Retina (tissue), 1 donor: ENCODE results near the gene PRDM8.
A peak's percentile ranks its signal among the peaks of the same experiment; 100 is the strongest.

Source experiments
- DNase-seq: peaks from one replicate; pipeline ENCODE4 v3.0.0-alpha.2; 2016

The PRDM8 gene

DNA sequence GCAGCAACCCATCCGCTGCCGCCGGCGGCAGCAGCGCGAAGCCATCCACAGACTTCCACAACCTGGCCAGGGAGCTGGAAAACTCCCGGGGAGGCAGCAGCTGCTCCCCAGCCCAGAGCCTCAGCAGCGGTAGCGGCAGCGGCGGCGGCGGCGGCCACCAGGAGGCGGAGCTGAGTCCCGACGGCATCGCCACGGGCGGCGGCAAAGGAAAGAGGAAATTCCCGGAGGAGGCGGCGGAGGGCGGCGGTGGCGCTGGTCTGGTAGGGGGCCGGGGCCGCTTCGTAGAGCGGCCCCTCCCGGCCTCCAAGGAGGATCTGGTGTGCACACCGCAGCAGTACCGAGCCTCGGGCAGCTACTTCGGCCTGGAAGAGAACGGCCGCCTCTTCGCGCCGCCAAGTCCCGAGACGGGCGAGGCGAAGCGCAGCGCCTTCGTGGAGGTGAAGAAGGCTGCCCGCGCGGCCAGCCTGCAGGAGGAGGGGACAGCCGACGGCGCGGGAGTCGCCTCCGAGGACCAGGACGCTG is 4.9 kb downstream of the PRDM8 start:
- DNase-seq, result peak; percentile 94

DNA sequence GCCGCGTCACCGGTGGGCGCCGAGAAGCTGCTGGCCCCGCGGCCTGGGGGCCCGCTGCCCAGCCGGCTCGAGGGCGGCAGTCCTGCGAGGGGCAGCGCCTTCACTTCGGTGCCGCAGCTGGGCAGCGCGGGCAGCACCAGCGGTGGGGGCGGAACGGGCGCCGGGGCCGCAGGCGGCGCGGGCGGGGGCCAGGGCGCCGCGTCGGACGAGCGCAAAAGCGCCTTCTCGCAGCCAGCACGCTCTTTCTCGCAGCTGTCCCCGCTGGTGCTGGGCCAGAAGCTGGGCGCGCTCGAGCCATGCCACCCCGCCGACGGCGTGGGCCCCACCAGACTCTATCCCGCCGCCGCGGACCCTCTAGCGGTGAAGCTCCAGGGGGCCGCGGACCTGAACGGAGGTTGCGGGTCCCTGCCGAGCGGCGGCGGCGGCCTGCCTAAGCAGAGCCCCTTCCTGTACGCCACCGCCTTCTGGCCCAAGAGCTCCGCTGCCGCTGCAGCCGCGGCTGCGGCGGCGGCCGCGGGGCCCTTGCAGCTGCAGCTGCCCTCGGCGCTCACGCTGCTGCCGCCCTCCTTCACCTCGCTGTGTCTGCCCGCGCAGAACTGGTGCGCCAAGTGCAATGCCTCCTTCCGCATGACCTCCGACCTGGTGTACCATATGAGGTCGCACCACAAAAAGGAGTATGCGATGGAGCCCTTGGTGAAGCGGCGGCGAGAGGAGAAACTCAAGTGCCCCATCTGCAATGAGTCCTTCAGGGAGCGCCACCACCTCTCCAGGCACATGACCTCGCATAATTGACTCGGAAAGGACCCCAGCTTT is 5.6 kb downstream of the PRDM8 start:
- peak; percentile 86 for DNase-seq

DNA sequence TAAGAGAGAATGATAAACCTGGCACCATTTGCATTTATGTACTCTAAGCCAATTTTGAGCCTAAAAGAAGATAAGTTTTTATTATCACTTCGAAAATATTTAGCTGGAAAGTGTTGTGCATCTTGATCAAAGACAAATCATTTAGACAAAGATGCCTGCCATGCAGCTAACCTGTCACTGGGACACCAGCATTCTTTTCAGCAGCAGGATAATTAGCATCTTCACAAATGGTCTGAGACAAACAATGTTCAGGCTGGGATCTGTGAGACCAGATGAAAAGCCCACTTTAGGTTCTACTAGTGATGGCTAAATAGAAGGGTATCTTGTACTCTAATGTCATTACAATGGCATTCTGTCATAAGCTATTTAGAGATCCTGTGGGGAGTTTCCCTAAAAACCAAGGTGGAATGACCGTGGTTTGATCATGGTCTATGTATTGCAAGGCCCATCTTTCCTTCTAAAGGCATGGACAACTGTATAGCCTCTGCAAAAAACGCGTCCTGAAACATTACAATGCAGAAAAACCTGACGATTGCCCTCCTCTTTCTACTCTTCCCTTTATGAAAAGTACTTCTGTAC is 7.2 kb downstream of the PRDM8 start:
- no peak for DNase-seq

DNA sequence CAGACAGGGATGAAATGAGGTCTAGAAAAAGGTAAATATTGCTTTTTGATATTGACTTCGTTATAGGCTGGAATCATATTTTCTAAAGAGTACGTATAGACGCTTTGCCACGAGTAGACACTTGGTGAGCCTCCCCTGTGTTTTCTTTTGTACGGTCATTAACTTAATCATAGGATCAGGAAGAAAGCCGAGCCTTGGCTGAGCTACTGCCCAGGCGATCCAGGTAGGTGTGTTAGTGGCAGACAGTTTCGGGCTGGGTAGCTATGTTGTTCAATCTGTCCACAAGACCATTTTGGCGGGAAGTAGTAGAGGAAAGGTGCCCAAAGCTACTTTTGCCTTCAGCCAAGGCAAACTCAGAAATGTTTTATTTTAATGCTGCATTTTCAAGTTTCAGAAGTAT is 8.8 kb downstream of the PRDM8 start:
- no peak for DNase-seq

DNA sequence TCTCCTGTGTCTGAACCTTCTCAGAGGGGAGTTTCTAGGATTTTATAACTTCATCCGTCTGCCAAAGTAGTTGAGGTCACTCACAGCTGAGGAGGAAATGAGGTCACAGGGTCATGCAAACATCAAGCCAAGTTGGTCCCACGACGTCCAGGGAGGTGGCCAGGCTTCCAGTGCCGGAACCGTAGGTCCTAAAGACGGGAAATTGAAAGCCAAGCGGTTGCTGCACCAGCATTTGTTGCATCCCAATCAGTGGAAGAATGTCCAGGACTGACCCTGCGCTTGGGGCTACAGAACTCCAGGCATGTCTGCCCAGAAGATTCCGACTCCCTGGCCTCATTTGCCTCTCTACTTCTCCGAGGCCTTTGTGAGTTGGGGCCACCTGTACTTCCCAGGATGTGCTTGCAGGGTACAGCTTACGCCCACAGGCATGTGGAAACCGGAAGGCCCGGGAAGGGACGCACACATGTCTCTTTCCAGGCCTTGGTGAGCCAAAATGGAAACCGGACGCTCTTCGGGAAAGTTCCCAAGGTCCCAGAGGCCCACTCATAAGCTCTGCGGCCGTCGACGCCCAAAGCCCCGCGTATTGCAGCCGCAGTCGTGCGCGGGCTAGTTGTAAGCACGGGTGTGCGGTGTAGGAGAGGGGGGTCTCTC is 9.3 kb downstream of the PRDM8 start:
- no peak for DNase-seq

DNA sequence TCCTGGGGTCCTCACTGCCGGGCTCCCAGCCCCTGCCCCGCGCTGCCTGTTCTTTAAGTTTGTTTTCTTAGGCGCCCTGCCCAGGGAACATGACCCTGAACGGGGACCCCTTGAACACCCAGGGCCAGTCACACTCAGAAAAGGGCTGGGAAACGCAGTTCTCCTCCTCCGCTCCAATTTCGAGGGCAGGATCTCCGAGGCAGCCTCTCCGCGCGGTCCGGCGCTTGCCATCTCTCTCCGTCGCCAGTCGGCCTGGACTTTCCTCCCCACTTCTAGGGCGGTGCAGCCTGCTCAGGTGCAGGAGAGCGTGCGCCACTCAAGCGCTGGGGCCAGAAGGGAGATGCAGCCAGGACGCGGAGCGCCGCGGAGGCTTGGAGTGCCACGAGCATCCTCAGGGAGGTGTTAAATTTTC is 9.9 kb downstream of the PRDM8 start:
- peak; percentile 58 for DNase-seq

DNA sequence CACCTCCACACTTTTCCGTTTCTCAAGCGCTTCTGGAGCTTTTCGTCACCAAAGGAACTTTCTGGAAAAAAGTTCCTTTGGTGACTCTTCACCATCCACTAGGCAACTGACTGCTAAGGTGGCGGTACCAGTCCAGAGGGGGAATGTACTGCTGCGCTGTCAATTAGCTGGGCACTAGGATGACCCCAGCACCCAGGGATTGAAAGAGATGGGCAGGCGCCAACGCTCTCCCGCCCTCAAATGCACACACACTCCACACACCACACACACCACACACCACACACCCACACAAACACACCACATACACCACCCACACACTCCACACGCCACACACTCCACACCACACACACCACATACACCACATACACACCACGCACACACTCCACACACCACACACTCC is 10.4 kb downstream of the PRDM8 start:
- DNase-seq, result no peak

DNA sequence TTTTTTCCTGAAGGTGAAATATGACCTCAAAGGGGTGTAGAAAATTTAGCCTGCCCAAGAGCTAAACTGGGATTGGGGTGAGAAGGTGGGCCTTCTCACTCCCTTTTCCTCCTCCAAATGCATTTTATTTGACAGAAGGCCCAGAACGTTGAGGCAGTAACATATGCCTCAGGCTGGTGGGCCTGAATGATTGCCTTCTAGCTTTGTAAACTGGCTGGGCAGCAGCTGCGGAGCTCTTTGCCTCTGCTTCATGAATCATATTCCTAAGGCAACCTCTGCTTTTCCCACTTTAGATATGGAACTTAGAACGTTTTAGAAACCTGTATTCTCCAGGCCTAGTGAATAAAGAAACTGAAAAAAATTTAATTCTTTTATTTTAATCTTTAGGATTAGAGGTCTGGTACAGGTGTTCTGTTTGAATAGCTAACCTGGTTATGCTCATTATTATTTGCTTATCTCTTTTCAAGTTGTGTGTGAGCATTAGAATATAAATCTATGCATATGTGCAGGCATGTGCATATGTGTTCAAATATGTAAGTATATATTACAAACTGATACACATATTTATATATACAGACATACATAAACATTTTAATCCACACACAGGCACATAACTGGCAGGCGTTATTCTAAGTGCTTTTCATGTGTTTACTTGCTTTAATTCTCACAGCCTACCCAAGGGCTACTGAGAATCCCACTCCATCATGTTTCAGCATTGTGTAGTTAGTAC is 11.5 kb downstream of the PRDM8 start:
- no peak for DNase-seq

DNA sequence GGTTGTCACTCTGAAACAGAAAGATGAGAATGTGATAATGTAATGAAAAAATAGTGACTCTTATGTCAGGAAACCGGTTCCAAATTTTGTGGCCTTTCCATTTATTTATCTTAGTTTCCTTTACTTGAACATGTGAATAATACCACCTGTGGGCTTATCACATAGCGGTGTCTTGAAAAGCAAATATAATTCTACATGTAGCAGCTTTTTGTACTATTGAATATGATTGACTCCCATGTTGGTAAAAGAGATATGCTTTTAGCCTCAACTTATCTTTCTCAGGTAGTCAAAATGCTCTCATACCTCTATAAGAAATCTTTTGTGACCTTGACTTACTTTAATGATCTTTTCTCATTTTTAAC is 12.0 kb downstream of the PRDM8 start:
- DNase-seq, result no peak

DNA sequence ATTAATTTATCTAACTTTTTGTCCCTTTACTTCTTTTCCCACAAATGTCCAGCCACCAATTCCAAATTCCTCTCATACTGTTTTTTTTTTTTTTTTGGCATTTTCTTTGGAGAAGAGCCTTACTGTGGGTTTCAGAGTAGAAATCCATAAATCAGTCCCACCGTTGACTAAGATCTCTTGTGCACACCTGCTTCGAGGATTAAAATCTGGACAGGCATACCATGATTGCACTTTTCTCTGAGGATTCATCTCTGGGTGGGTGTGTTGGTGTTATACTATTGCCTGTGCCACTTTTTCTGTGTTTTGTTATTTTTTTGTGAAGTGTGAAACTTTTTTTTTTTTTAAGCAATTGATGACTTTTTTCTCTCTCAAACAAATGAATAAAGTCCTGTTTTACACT is 13.2 kb downstream of the PRDM8 start:
- no peak for DNase-seq

DNA sequence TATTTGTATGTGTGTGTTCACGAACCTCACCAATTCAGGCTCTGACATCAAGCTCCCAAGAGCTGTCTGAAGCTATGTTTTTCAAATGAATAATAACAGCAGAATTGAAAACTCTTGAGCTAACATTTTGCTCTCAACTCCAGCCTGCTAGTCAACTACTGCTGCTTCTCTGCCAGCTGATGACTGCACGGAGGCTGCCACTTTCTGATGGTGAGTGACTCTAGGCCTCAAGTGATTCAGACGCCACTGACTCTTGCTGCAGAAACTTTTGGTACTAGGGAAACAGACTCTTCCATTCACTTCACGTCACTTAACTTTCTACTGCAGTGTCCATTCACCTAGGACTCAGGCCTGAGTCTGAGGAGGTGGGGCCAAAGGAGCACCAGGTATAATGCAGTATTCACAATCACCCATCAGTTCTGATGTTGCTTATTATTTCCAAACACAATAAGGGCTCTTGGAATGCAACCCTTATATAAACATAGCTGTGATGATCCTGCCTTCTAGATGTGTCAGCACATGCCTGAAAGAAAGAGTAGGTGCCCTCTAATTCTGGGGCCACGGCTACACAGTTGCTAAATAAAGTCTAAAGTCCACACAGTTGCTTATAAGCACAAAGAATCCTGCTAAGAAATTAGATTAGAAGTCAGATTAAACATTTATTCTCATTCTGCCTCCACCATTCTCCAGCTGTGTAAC is 16.0 kb downstream of the PRDM8 start:
- no peak for DNase-seq

DNA sequence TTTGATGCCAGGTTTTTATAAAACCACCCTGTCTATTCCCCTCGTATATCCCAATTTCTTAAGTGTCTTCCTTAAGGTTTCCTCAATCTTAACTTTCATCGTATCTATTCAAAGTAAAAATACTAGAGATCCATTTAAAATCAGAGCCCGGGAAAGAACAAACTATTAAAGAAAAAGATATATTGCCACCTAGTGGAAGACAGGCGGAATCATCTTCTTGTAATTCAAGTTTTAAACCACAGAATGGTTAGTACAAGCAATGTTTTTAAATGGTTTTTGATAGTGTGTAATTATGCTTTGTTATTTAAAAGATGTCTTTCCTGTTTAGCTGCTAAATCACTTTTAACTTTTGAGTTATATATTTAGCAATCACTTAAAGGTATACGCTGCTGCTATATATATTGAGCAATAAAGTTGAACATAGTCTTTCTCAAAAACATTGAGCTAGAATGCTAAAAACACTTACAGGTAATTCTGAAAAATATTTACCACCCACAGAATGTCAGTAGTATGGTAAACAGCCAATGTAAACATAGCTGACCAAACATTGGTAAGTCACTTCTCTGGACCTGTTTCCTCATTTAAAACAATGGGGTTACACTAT is 18.2 kb downstream of the PRDM8 start:
- DNase-seq, result no peak

DNA sequence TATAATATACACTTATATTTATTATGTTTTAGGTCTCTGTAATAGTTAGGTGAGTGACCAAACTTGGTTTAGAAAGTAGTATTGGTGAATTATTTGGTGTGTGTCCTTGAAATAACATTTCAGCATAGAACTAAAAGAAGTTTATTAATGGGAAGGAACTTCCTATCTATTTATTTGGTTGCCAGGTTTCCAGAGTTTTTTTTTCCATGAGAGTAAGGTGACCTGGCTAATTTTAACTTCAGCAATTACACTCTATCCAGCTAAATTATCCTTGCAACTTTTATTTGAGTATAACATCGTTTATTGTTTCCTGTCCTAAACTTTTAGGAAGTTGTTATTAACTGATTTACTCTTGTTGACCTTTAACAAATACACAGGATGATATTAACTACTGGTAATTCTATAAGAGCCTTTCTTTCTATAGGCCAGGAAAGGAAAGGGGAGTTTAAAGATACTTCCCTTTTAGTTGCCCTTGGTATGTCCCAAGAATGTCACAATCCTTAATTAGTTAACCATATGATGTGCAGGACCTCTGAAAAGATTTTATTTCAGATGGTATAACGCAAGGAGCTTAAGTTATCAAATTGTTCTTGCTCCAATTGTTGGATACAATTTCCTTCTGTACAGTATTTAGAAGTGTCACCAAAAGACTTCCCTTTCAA is 18.9 kb downstream of the PRDM8 start:
- DNase-seq, result no peak

DNA sequence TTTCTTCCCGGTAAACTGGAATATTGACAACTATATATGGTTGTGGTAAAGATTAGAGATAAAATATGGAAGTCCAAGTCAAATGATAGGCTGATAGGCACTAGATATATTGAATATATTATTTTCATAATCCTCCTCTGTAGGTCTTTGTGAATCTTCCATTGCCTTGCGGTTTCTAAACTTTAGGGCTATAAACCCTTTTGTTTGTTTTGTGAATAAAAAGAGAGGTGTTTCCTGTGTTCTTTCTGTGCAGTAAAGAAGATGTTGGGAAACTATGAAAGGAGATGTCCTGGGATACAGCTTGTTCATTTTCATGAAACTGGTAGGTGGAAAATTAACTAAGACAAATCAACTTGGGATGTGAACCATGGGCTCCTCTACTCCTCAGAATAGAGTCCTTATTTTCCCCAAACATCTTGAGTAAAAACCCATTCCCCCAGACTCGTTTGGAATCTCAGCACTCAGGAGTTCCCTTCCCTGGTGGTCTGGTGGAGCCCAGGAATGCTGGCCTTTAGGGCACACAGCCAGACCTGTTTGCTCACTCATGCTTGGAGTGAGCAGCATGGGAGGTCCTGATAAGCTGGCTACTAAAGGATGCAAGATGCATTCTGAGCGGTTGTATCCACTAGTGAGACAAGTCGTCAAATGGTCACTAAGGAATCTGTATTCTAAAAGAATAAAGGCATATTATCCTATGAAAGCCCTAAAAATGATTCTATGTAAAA is 22.2 kb downstream of the PRDM8 start:
- no peak for DNase-seq

DNA sequence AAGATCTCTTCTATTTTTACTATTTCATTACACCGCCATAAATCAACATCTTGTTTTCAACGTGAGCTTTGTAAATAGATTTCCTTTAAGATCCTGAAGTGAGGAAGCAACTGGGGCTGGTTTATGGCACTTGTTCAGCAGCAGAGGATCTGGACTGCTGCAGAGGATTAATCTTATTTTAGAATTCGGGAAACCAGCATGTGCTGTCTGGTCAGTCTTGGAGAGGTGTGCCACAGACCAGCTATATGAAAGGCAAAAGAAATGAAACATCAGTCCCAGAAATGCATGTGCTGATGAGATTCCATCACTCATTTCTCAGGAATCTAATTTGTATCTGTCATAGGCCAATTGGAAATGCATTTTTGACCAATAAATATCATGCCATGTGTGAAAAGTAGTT is 23.4 kb downstream of the PRDM8 start:
- DNase-seq, result no peak

DNA sequence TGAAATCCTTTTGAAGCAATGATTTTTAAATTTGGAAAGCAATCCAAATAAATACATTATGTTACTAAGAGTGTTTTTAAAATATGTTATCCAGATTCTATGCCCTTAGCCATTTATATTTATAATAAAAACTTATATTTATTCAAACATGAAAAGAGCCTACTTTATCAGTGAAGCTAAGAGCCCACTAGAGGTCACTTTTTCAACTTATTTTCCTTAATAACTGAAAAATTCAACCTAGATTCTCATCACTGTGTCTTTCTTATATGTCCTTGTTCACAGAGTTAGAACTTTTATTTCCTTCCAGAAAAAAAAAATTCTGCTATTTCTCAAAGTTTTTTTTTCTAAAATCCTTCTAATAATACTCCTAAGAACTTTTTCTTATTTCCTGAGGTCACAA is 23.9 kb downstream of the PRDM8 start:
- DNase-seq, result no peak

DNA sequence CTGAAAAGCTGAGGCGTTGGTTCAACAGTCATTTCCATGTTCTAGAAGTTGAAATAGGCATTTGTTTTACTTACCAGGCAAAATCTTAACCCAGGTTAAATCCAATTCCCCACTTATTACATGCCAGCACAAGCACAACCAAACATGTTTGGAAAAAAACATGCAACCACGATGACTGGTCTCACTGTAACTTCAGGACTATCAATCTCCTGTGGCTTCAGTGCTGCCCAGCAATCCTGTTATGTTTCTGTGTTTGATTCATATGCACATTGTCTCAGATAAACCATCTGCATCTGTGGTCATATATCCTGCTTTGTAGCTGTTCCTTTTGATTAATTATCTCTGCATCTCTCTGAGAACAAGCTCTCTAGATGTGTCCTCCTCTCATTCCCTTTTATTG is 28.3 kb downstream of the PRDM8 start:
- DNase-seq, result no peak

DNA sequence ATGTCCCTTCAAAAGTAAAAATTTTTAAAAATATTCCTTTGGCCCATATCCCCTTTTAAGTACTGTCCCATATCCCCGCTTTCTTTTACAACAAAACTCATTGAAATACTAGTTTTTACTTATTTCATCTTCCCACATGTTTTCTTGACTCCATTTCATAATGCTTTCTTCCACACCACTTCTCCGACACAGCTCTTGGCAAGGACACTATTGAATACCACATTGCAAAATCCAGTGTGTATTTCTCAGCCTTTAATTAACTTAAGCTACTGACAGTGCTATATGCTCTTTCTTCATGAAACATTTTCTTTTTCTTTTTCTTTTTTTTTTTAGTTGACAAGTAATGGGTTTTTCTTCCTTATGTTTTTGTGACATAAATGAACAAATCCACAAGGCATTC is 28.8 kb downstream of the PRDM8 start:
- no peak for DNase-seq

DNA sequence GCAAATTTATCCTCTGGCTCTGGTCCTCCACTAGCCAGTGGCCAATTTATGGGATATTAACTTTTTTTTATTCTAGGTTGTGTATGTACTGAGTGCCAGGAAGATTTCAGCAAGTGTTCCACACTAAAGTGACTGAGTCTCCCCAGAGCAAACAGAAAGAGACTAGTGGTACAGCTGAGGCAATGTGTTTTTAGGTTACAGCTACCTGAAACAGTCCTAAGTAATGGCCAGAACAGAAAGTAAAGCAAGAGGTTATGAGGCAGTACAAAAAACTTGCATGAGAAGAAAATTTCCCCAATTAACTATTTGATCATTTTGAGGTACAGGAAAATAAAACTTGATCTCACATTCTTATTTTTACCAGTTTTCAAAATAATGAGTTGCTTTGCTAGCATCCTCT is 31.2 kb downstream of the PRDM8 start:
- DNase-seq, result no peak

DNA sequence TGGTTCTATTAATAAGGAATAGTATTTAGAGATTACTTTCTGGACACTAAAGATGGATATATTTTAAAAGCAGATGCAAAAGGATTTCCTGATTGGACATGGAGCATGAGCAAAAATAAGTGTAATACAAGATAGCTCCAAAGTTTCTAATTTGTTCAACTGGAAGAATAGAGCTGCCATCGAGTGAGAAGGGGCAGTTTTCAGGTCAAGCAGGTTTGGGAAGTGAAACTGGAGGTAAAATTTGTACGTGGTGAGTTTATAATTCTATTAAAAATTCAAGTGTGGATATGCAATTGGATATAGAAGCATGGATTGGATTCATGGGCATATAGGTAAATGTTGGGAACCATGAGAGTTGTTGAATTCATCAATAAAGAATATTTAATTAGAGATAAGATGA is 31.8 kb downstream of the PRDM8 start:
- DNase-seq, result no peak

DNA sequence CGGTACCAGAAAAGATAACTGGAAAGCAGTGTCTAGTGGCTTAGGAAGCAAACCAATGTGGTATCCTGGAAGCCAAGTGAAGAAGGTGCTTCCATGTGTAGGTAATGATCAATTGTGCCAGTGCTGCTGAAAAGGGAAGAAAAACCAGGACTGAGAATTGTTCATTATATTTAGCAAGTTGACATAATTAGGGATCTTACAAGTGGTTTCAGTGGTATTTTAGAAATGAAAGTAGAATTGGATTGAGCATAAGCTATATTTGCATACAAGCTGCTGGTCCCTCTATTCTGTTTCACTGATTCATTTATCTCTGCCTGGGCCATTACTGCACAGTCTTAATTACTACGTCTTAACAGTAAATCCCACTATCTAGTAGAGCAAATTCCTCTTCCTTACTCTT is 32.3 kb downstream of the PRDM8 start:
- no peak for DNase-seq
